GM23338 (cell line): ENCODE data around the gene SMURF1.

Source experiments
- EZH2 ChIP-seq: fragments of 200-600 bp; sonication (generic); IDR thresholded peaks from one replicate; pipeline ENCODE4 v1.8.0; 2017; ENCODE audit warnings: antibody characterized with exemption, mild to moderate bottlenecking, low read depth; ENCODE audit not compliant: unreplicated experiment
- EZH2phosphoT487 ChIP-seq: fragments of 200-600 bp; sonication (generic); IDR thresholded peaks from one replicate; pipeline ENCODE4 v1.8.1; 2018; ENCODE audit warnings: antibody characterized with exemption; ENCODE audit not compliant: unreplicated experiment
- REST ChIP-seq: IDR thresholded peaks from one replicate; pipeline ENCODE4 v1.6.1; 2018; ENCODE audit warnings: antibody characterized with exemption; ENCODE audit not compliant: unreplicated experiment
- ZNF114 ChIP-seq: fragments of 250-450 bp; sonication (Bioruptor Pico); IDR thresholded peaks from 2 replicates; pipeline ENCODE4 v1.5.0; 2020; ENCODE audit warnings: mild to moderate bottlenecking, moderate library complexity
- TF ChIP-seq, protein P1 (sequence below), 2 experiments: fragments of 200-600 bp in 1 of 2; sonication (generic) in 1 of 2; conservative IDR thresholded peaks; 2 replicates each; pipeline versions ENCODE4 v1.5.1 to v1.6.1; 2016 to 2017; ENCODE audit warnings: antibody characterized with exemption in 2 of 2, low read depth in 2 of 2, mild to moderate bottlenecking in 2 of 2, moderate library complexity in 1 of 2

GRCh38 chr7:99191869-99192596, 48.1 kb upstream of the SMURF1 start:
- TF ChIP-seq, protein P1, sequence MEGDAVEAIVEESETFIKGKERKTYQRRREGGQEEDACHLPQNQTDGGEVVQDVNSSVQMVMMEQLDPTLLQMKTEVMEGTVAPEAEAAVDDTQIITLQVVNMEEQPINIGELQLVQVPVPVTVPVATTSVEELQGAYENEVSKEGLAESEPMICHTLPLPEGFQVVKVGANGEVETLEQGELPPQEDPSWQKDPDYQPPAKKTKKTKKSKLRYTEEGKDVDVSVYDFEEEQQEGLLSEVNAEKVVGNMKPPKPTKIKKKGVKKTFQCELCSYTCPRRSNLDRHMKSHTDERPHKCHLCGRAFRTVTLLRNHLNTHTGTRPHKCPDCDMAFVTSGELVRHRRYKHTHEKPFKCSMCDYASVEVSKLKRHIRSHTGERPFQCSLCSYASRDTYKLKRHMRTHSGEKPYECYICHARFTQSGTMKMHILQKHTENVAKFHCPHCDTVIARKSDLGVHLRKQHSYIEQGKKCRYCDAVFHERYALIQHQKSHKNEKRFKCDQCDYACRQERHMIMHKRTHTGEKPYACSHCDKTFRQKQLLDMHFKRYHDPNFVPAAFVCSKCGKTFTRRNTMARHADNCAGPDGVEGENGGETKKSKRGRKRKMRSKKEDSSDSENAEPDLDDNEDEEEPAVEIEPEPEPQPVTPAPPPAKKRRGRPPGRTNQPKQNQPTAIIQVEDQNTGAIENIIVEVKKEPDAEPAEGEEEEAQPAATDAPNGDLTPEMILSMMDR (conservative IDR thresholded peaks at IDR 0.05; ENCODE audit: low read depth in 2 of 2): no peak
- TF ChIP-seq EZH2 (no peak), EZH2phosphoT487 (no peak), REST (no peak), ZNF114 (no peak)
